ENCODE measurements around the gene LCN12.

- no peak for TF ChIP-seq EP300 (IDR thresholded peaks at IDR 0.05; ENCODE audit: borderline replicate concordance)
- TF ChIP-seq, protein P1, sequence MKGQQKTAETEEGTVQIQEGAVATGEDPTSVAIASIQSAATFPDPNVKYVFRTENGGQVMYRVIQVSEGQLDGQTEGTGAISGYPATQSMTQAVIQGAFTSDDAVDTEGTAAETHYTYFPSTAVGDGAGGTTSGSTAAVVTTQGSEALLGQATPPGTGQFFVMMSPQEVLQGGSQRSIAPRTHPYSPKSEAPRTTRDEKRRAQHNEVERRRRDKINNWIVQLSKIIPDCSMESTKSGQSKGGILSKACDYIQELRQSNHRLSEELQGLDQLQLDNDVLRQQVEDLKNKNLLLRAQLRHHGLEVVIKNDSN (IDR thresholded peaks at IDR 0.05): no peak
These were observed 10.6 kb upstream of the LCN12 start for GRCh38 chr9:136941231-136942111.

Data from Ishikawa (cell line).